ENCODE results near the gene HAVCR2.

The HAVCR2 gene

GRCh38 chr5:157046041-157046440, 62.8 kb downstream of the HAVCR2 start:
- DNase-seq (ENCODE audit: low read depth, low spot score), result no peak

- DNase-seq (ENCODE audit: low read depth, low spot score), result no peak
Observed at GRCh38 chr5:157045601-157046000, 63.2 kb downstream of the HAVCR2 start.

DNA sequence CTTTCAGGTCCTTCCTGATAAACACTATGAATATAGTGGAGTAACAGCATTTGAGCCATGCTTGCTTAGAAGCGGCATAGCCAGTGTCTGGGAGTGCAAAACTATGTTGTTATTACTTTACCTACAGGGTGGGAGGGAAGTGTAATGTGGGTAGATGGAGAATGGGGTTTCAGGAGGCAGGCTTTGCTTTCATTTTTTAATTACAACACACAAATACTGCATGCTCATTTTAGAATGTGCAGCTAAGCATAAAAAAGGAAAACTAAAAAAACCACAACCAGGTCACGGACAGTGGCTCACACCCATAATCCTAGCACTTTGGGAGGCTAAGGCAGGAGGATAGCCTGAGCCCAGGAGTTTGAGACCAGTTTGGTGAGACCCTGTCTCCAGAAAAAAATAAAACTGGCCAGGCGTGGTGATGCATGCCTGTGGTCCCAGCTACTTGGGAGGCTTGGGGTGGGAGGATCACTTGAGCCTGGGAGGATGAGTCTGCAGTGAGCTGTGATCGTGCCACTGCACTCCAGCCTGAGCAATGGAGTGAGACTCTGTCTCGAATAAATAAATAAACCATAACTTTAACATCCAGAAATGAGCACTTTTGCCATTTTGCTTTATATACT, 70.2 kb downstream of the HAVCR2 start:
- no peak for DNase-seq (ENCODE audit: low read depth, low spot score)
